Liver (tissue), 9 donors: ENCODE results near the gene PELI2. TPM values are rescaled to one million over a fixed set of nuclear protein-coding genes. Genes with fewer than 3 reads are reported as not detected.

Experiments
- DNase-seq: peaks from one replicate; pipeline ENCODE4 v3.0.0-alpha.2; 2017; ENCODE audit warnings: low spot score
- H3K27ac ChIP-seq, 2 donors: one replicate each; pipeline ENCODE4 v1.7.0; 2013; ENCODE audit warnings: inconsistent platforms in 2 of 2, low read length in 2 of 2, control low read depth in 1 of 2, low read depth in 1 of 2, mild to moderate bottlenecking in 1 of 2
- H3K27me3 ChIP-seq, 4 donors: one replicate each; pipeline versions ENCODE4 v1.6.1 to v1.7.0; 2013; ENCODE audit warnings: low read length in 3 of 4, inconsistent platforms in 1 of 4, mild to moderate bottlenecking in 1 of 4, moderate library complexity in 1 of 4; ENCODE audit not compliant: control insufficient read depth in 4 of 4, insufficient read depth in 4 of 4
- H3K36me3 ChIP-seq, 4 donors: one replicate each; pipeline versions ENCODE4 v1.6.1 to v1.7.0; 2013; ENCODE audit warnings: low read length in 3 of 4, mild to moderate bottlenecking in 3 of 4, low read depth in 1 of 4, moderate library complexity in 1 of 4; ENCODE audit not compliant: control insufficient read depth in 4 of 4, insufficient read depth in 3 of 4
- H3K4me1 ChIP-seq, 4 donors: one replicate each; pipeline versions ENCODE4 v1.6.1 to v1.7.0; 2013; ENCODE audit warnings: low read length in 3 of 4, mild to moderate bottlenecking in 3 of 4, moderate library complexity in 1 of 4; ENCODE audit not compliant: control insufficient read depth in 4 of 4, insufficient read depth in 4 of 4
- H3K4me3 ChIP-seq, 3 donors: one replicate each; pipeline versions ENCODE4 v1.6.1 to v1.7.0; 2013; ENCODE audit warnings: low read length in 3 of 3, control low read depth in 1 of 3, low read depth in 1 of 3, mild to moderate bottlenecking in 1 of 3
- H3K9ac ChIP-seq, 2 donors: one replicate each; pipeline ENCODE4 v1.7.0; 2013; ENCODE audit warnings: low read length in 2 of 2, mild to moderate bottlenecking in 2 of 2, moderate library complexity in 2 of 2, control low read depth in 1 of 2, low read depth in 1 of 2
- H3K9me3 ChIP-seq, 4 donors: one replicate each; pipeline versions ENCODE4 v1.6.1 to v1.7.0; 2013; ENCODE audit warnings: low read length in 3 of 4; ENCODE audit not compliant: control insufficient read depth in 4 of 4
- ATF3 ChIP-seq: IDR thresholded peaks from 2 replicates; pipeline ENCODE4 v1.6.1; 2016; ENCODE audit warnings: antibody characterized with exemption
- EGR1 ChIP-seq, 2 donors: IDR thresholded peaks; 2 replicates each; pipeline ENCODE4 v1.6.1; 2016 to 2018; ENCODE audit warnings: antibody characterized with exemption in 2 of 2, low read depth in 2 of 2
- FOXA1 ChIP-seq: IDR thresholded peaks from 2 replicates; pipeline ENCODE4 v1.6.1; 2016; ENCODE audit warnings: antibody characterized with exemption
- FOXA2 ChIP-seq: IDR thresholded peaks from 2 replicates; pipeline ENCODE4 v1.6.1; 2016; ENCODE audit warnings: antibody characterized with exemption
- GABPA ChIP-seq, 2 donors: IDR thresholded peaks in 1 of 2; conservative IDR thresholded peaks in 1 of 2; 2 replicates each; pipeline ENCODE4 v1.6.1; 2016; ENCODE audit warnings: antibody characterized with exemption in 2 of 2, mild to moderate bottlenecking in 1 of 2, moderate library complexity in 1 of 2
- HNF4A ChIP-seq, 2 donors: conservative IDR thresholded peaks; 2 replicates each; pipeline ENCODE4 v1.6.1; 2016; ENCODE audit warnings: antibody characterized with exemption in 2 of 2, mild to moderate bottlenecking in 2 of 2
- HNF4G ChIP-seq: IDR thresholded peaks from 2 replicates; pipeline ENCODE4 v1.6.1; 2016; ENCODE audit warnings: antibody characterized with exemption
- MAX ChIP-seq: IDR thresholded peaks from 2 replicates; pipeline ENCODE4 v1.6.1; 2016; ENCODE audit warnings: antibody characterized with exemption
- NR2F2 ChIP-seq: IDR thresholded peaks from 2 replicates; pipeline ENCODE4 v1.6.1; 2016; ENCODE audit warnings: antibody characterized with exemption
- RAD21 ChIP-seq, 2 donors: IDR thresholded peaks; 2 replicates each; pipeline ENCODE4 v1.6.1; 2016; ENCODE audit warnings: antibody characterized with exemption in 2 of 2, mild to moderate bottlenecking in 2 of 2
- RXRA ChIP-seq, 2 donors: IDR thresholded peaks; 2 replicates each; pipeline ENCODE4 v1.6.1; 2017 to 2018; ENCODE audit warnings: antibody characterized with exemption in 2 of 2, mild to moderate bottlenecking in 1 of 2
- SP1 ChIP-seq: IDR thresholded peaks from 2 replicates; pipeline ENCODE4 v1.6.1; 2018; ENCODE audit warnings: antibody characterized with exemption, mild to moderate bottlenecking
- YY1 ChIP-seq: IDR thresholded peaks from 2 replicates; pipeline ENCODE4 v1.6.1; 2016; ENCODE audit warnings: antibody characterized with exemption, mild to moderate bottlenecking
- ZBTB33 ChIP-seq: IDR thresholded peaks from 2 replicates; pipeline ENCODE4 v1.6.1; 2016; ENCODE audit warnings: antibody characterized with exemption
- WGBS: extraction: QIAGEN DNeasy Blood & Tissue Kit; methylation state at CpG from one replicate; pipeline ENCODE4 v1.1.7; 2013; 5-methylcytosine and 5-hydroxymethylcytosine counted together
- polyA plus RNA-seq, 2 donors: library from polyadenylated mRNA; stranded (reverse) in 1 of 2; unstranded in 1 of 2; fragments of 200-250 nt in 1 of 2; fragments of >200 nt in 1 of 2; fragmentation: Nextera tagmentation in 1 of 2; extraction: Ambion mirVana in 1 of 2; gene quantifications; one replicate each; pipeline versions ENCODE4 v1.2.1 to v1.2.3, GENCODE V29; 2013 to 2015
- total RNA-seq, 2 donors: library from RNA; depleted of rRNA; stranded (reverse); fragments of >200 nt; gene quantifications; one replicate each; pipeline ENCODE4 v1.2.3, GENCODE V29; 2014
- donor health status: healthy.
- donor health status: healthy.
- donor health status: healthy.
- donor health status: healthy.
- donor health status: healthy.

The PELI2 gene
- total and polyA plus RNA-seq, 4 donors = 0.68 to 2.9 (median 1.2) TPM

GRCh38 chr14:56087671-56088471, 30.3 kb upstream of the PELI2 start:
- 45% methylated on average over 11 of the region's 11 CpGs for WGBS
- no peak overlapping the region for H3K27ac ChIP-seq
- no peak for TF ChIP-seq HNF4A (conservative IDR thresholded peaks at IDR 0.05)
- no peak for TF ChIP-seq RXRA (IDR thresholded peaks at IDR 0.05)
- TF ChIP-seq NR2F2 = no peak
- TF ChIP-seq EGR1 (IDR thresholded peaks at IDR 0.05; ENCODE audit: low read depth in 2 of 2) = no peak
- TF ChIP-seq GABPA (IDR thresholded peaks at IDR 0.05 in 1 of 2, conservative IDR thresholded peaks at IDR 0.05 in 1 of 2) = no peak

GRCh38 chr14:56088941-56089340, 29.3 kb upstream of the PELI2 start:
- TF ChIP-seq ZBTB33 (no peak), FOXA2 (no peak), RAD21 (IDR thresholded peaks at IDR 0.05) (no peak), YY1 (no peak), MAX (no peak), NR2F2 (no peak)
- no peak overlapping the region for H3K27ac ChIP-seq
- no peak overlapping the region for H3K4me3 ChIP-seq
- H3K9ac ChIP-seq = no peak overlapping the region
- H3K36me3 ChIP-seq = no peaks in the 10 kb centered on the region
- no peaks in the 10 kb centered on the region for H3K4me1 ChIP-seq
- WGBS = 50% methylated on average over 3 of the region's 3 CpGs
- peaks cover 0 to 9% (median 2%) of the 10 kb centered on the region in 4 donors for H3K27me3 ChIP-seq
- H3K9me3 ChIP-seq = no peaks in the 10 kb centered on the region
- DNase-seq = no peak

More at GRCh38 chr14:56087671-56088471, 30.3 kb upstream of the PELI2 start:
- Histone ChIP-seq H3K4me3 (no peak overlapping the region), H3K9ac (no peak overlapping the region), H3K9me3 (no peaks in the 10 kb centered on the region), H3K27me3 (peaks cover 0 to 9% (median 2%) of the 10 kb centered on the region in 4 donors), H3K36me3 (no peaks in the 10 kb centered on the region), H3K4me1 (no peaks in the 10 kb centered on the region)
- DNase-seq = no peak

- H3K9ac ChIP-seq = no peak overlapping the region
- H3K27me3 ChIP-seq = peaks cover 0 to 2% (median 0%) of the 10 kb centered on the region in 4 donors
- TF ChIP-seq FOXA1 (no peak), HNF4G (no peak), GABPA (IDR thresholded peaks at IDR 0.05 in 1 of 2, conservative IDR thresholded peaks at IDR 0.05 in 1 of 2) (no peak), HNF4A (conservative IDR thresholded peaks at IDR 0.05) (no peak), SP1 (no peak), ATF3 (no peak)
- no peak overlapping the region for H3K4me3 ChIP-seq
- WGBS = 92% methylated on average over 1 of the region's 1 CpG
- no peak overlapping the region for H3K27ac ChIP-seq
- H3K4me1 ChIP-seq = no peaks in the 10 kb centered on the region
- DNase-seq = no peak
- no peaks in the 10 kb centered on the region for H3K9me3 ChIP-seq
- H3K36me3 ChIP-seq = no peaks in the 10 kb centered on the region
These were observed 25.4 kb upstream of the PELI2 start for GRCh38 chr14:56092763-56093162.
